Panc1 (cell line): ENCODE data around the gene LINC01488. TPM values are rescaled to one million over a fixed set of nuclear protein-coding genes. Genes with fewer than 3 reads are reported as not detected.

ENCODE experiments used
- ATAC-seq: fragments of 200-7000 bp; cut with Tn5 transposase; 2 replicates; pipeline ENCODE4 v1.9.1; 2020; ENCODE audit warnings: mild to moderate bottlenecking, moderate library complexity
- BruUV-seq: library from RNA; stranded (reverse); fragments of 400-500 nt; replicated peaks from 2 replicates; lab custom pipeline; 2021; lab: Mats Ljungman, UMichigan
- CTCF ChIA-PET: fragments of 300-600 bp; sonication (Branson Sonifier 250); formaldehyde crosslinking; loops from one replicate; lab custom pipeline; 2022; ENCODE audit warnings: antibody characterized with exemption; lab: Charles Lee
- POLR2A ChIA-PET: fragments of 300-600 bp; sonication (Branson Sonifier 250); formaldehyde crosslinking; loops from one replicate; lab custom pipeline; 2022; ENCODE audit warnings: antibody characterized with exemption; lab: Charles Lee
- DNase-seq: peaks from one replicate; pipeline ENCODE4 v3.0.0-alpha.2; 2010; ENCODE audit warnings: low read depth, low spot score
- H3K27ac ChIP-seq: 2 replicates; pipeline ENCODE4 v1.5.1; 2011; ENCODE audit warnings: mild to moderate bottlenecking, low read length, inconsistent platforms
- H3K27me3 ChIP-seq: fragments of 200-500 bp; sonication (Bioruptor generic); 2 replicates; pipeline ENCODE4 v1.6.0; 2014; ENCODE audit warnings: low read length, inconsistent platforms; ENCODE audit not compliant: control insufficient read depth, insufficient read depth
- H3K36me3 ChIP-seq: fragments of 200-500 bp; sonication (Bioruptor generic); 2 replicates; pipeline ENCODE4 v1.5.1; 2014; ENCODE audit warnings: inconsistent platforms, mild to moderate bottlenecking, low read length, moderate library complexity; ENCODE audit not compliant: control insufficient read depth, insufficient read depth
- H3K4me1 ChIP-seq: 2 replicates; pipeline ENCODE4 v1.5.1; 2011; ENCODE audit warnings: inconsistent platforms, mild to moderate bottlenecking, low read length, moderate library complexity; ENCODE audit not compliant: control insufficient read depth, insufficient read depth
- H3K4me3 ChIP-seq, 2 experiments: 2 replicates each; pipeline ENCODE4 v1.5.1; 2011 to 2012; ENCODE audit warnings: low read depth in 2 of 2, low read length in 2 of 2, mild to moderate bottlenecking in 2 of 2, inconsistent platforms in 1 of 2, moderate library complexity in 1 of 2
- H3K9me3 ChIP-seq: fragments of 200-500 bp; sonication (Bioruptor generic); 2 replicates; pipeline ENCODE4 v1.5.1; 2014; ENCODE audit warnings: low read depth, mild to moderate bottlenecking, inconsistent platforms, low read length, moderate library complexity; ENCODE audit not compliant: control insufficient read depth, insufficient read depth
- CTCF ChIP-seq: fragments of 450-650 bp; IDR thresholded peaks from 2 replicates; pipeline ENCODE4 v1.5.1; 2017; ENCODE audit warnings: mild to moderate bottlenecking
- POLR2AphosphoS5 ChIP-seq: IDR thresholded peaks from 2 replicates; pipeline ENCODE4 v1.6.1; 2012; ENCODE audit warnings: mild to moderate bottlenecking, low read depth, low read length, moderate library complexity
- REST ChIP-seq, 2 experiments: IDR thresholded peaks; 2 replicates each; pipeline ENCODE4 v1.6.1; 2011 to 2012; ENCODE audit warnings: low read depth in 2 of 2, control low read depth in 1 of 2, low read length in 1 of 2, mild to moderate bottlenecking in 1 of 2, moderate library complexity in 1 of 2; ENCODE audit not compliant: insufficient read depth in 1 of 2
- SIN3A ChIP-seq: IDR thresholded peaks from 2 replicates; pipeline ENCODE4 v1.6.1; 2012; ENCODE audit warnings: low read depth, mild to moderate bottlenecking, low read length, moderate library complexity, borderline replicate concordance; ENCODE audit not compliant: insufficient read depth
- TCF7L2 ChIP-seq: IDR thresholded peaks from 2 replicates; pipeline ENCODE4 v1.6.1; 2011; ENCODE audit warnings: mild to moderate bottlenecking, low read depth, low read length, inconsistent platforms
- in situ Hi-C: cut with HindIII; loops from 2 replicates; pipeline ENCODE4 v1.10.0; 2016; ENCODE audit warnings: low sequenced_read_pairs, low pct_unique_long_range_greater_than_20kb
- intact Hi-C: fragments of 100-400 bp; cut with micrococcal nuclease; formaldehyde crosslinking; loops from one replicate; pipeline ENCODE4 v1.10.0; 2022; ENCODE audit not compliant: unreplicated experiment
- total RNA-seq: library from RNA; stranded (reverse); gene quantifications from one replicate; pipeline ENCODE4 v1.2.1, GENCODE V29; 2021; ENCODE audit not compliant: unreplicated experiment

The LINC01488 gene
- total RNA-seq, 1 experiment from 2014 or later, result not detected

GRCh38 chr11:69446108-69446507 lies 35.4 kb upstream of the LINC01488 start:
- H3K27me3 ChIP-seq, result no peaks in the 10 kb centered on the region
- H3K4me1 ChIP-seq, result peaks cover 47% of the 10 kb centered on the region
- TF ChIP-seq POLR2AphosphoS5, result no peak
- TF ChIP-seq REST (IDR thresholded peaks at IDR 0.05; ENCODE audit: insufficient read depth in 1 of 2, low read depth in 2 of 2, low read length in 1 of 2), result no peak
- TF ChIP-seq TCF7L2, result no peak
- TF ChIP-seq SIN3A, result no peak
- TF ChIP-seq CTCF, result no peak
- no peak overlapping the region for H3K4me3 ChIP-seq
- DNase-seq (no peak), ATAC-seq (no peak)
- ChIA-PET POLR2A (interaction anchor here (0.6 kb wide), 1 partner anchor 30 kb away, joined by 7 read pairs; no protein-coding TSS in a partner anchor), CTCF (no interaction called here)
- H3K36me3 ChIP-seq, result no peaks in the 10 kb centered on the region
- in situ Hi-C loops (no loop called here), intact Hi-C loops (no loop called here)
- no peak overlapping the region; the same call in 1 of the 2 replicates for H3K27ac ChIP-seq
- H3K9me3 ChIP-seq, result no peaks in the 10 kb centered on the region
- BruUV-seq, result no TSS peak

GRCh38 chr11:69447786-69448185 lies 33.7 kb upstream of the LINC01488 start:
- Histone ChIP-seq H3K4me1 (peaks cover 39% of the 10 kb centered on the region), H3K9me3 (no peaks in the 10 kb centered on the region), H3K27me3 (no peaks in the 10 kb centered on the region), H3K36me3 (no peaks in the 10 kb centered on the region), H3K4me3 (no peak overlapping the region), H3K27ac (peak overlapping the region; percentile 72)
- CTCF ChIA-PET, result no interaction called here
- DNase-seq, result no peak
- TF ChIP-seq SIN3A, result no peak
- TF ChIP-seq CTCF, result no peak
- no peak for TF ChIP-seq REST (IDR thresholded peaks at IDR 0.05; ENCODE audit: insufficient read depth in 1 of 2, low read depth in 2 of 2, low read length in 1 of 2)
- TF ChIP-seq POLR2AphosphoS5, result no peak
- no peak for TF ChIP-seq TCF7L2
- POLR2A ChIA-PET, result interaction anchor here (0.7 kb wide), 1 partner anchor 155 kb away, joined by 3 read pairs; no protein-coding TSS in a partner anchor
- ATAC-seq, result peak; percentile 61
- BruUV-seq, result no TSS peak
- intact Hi-C loops, result no loop called here
- in situ Hi-C loops, result no loop called here
